Stimulated activated effector memory CD8-positive, alpha-beta T cell treated with anti-CD3 and anti-CD28 coated beads, Interleukin-12 subunit alpha, Interleukin-12 subunit beta, amount 100 ng/mL, for 72 hours (primary cell): ENCODE measurements around the gene GNGT2.
"Not testable (repeated sequence)": the region's sequence is repeated elsewhere in the genome, so short reads cannot be mapped to it uniquely, and the experiment has no call there.

ENCODE experiments used
- ATAC-seq: fragments of 150-1000 bp; cut with Tn5 transposase; 2 replicates; pipeline ENCODE4 v1.10.0; 2021
- DNase-seq, 2 donors: peaks; one replicate each; pipeline ENCODE4 v3.0.0; 2021 to 2022; ENCODE audit warnings: low spot score in 2 of 2
- H3K27ac Mint-ChIP-seq: one replicate; pipeline ENCODE4 v1.8.0; 2022; ENCODE audit warnings: mild to moderate bottlenecking, mixed read lengths
- H3K36me3 Mint-ChIP-seq: one replicate; pipeline ENCODE4 v1.8.0; 2022; ENCODE audit warnings: mild to moderate bottlenecking, mixed read lengths
- H3K4me1 Mint-ChIP-seq: one replicate; pipeline ENCODE4 v1.8.0; 2022; ENCODE audit warnings: mixed read lengths
- H3K4me3 Mint-ChIP-seq: one replicate; pipeline ENCODE4 v1.8.0; 2022; ENCODE audit warnings: mild to moderate bottlenecking, mixed read lengths
- H3K9me3 Mint-ChIP-seq: one replicate; pipeline ENCODE4 v1.8.0; 2022; ENCODE audit warnings: mixed read lengths

The GNGT2 gene

DNA sequence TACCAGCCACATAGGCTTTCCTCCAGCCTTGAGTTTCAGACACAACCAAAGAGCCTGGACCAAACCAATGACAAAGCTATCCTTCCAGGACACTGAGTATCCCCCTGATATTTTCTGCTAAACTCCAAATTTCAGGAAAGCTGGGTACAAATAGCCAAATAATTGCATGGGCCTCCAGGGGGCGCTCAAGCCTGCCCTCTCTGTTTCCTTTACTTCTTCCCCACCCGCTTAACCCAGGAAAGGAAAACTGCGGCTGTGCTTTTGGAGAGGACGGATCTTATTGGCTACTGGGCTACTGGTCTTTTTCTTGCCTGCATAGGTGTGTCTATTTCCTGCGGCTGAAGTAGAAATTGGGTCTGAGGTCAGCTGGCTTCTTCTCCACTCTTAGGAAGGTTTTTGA is 30.1 kb downstream of the GNGT2 start:
- Mint-ChIP-seq H3K4me1 (peaks cover 5% of the 10 kb centered on the region), H3K27ac (no peak overlapping the region), H3K4me3 (no peak overlapping the region), H3K9me3 (peaks cover 7% of the 10 kb centered on the region), H3K36me3 (no peaks in the 10 kb centered on the region)
- peak; percentile 53 to 81 for DNase-seq
- peak; percentile 51 for ATAC-seq

DNA sequence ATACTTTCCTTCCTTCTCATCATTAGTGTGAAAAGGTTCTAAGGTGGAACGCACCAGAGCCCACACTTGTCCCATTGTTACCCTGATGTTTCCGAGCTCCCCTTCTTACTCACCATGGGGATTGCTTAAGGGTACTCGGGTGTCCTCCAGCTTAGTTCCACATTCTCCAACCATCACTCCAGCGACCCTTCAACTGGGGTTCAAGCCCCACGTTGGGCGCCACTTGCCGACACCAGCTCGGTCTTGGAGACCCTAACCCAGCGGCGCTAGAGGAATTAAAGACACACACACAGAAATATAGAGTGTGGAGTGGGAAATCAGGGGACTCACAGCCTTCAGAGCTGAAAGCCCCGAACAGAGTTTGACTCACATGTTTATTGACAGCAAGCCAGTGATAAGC is 34.4 kb downstream of the GNGT2 start:
- H3K4me1 Mint-ChIP-seq, ATAC-seq, H3K36me3 Mint-ChIP-seq, DNase-seq, H3K4me3 Mint-ChIP-seq, H3K27ac Mint-ChIP-seq: not testable (repeated sequence)
- H3K9me3 Mint-ChIP-seq, result peaks cover 15% of the 10 kb centered on the region

DNA sequence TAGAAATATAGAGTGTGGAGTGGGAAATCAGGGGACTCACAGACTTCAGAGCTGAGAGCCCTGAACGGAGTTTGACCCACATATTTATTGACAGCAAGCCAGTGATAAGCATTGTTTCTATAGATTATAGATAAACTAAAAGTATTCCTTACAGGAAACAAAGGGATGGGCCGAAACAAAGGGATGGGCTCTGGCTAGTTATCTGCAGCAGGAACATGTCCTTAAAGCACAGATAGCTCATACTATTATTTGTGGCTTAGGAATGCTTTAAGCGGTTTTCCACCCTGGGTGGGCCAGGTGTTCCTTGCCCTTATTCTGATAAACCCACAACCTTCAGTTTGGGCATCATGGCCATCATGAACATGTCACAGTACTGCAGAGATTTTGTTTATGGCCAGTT is 39.7 kb downstream of the GNGT2 start:
- ATAC-seq, H3K36me3 Mint-ChIP-seq: not testable (repeated sequence)

DNA sequence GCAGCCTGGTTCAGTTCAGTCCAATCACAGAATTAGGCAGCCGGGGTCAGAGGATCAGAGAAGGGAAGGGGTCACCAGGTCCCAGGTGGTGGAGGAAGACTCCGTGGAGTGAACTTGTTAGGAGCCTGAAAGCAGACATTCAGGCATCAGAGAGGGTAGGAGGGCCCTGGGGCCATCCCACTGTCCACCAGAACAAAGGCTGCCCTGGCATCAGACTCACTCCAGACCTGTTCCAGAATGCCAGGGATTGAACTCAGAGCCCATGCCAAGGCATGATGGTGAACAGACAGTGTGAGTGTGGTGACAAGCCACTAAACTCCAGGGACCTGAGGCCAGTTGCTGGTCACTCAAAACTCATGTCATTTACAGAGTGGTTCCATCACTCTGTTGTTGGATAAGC is 40.2 kb downstream of the GNGT2 start:
- H3K9me3 Mint-ChIP-seq, result peaks cover 7% of the 10 kb centered on the region

More for the DNA sequence above, 39.7 kb downstream of the GNGT2 start:
- not testable (repeated sequence) for H3K9me3 Mint-ChIP-seq, H3K4me3 Mint-ChIP-seq, H3K27ac Mint-ChIP-seq, H3K4me1 Mint-ChIP-seq, DNase-seq

DNA sequence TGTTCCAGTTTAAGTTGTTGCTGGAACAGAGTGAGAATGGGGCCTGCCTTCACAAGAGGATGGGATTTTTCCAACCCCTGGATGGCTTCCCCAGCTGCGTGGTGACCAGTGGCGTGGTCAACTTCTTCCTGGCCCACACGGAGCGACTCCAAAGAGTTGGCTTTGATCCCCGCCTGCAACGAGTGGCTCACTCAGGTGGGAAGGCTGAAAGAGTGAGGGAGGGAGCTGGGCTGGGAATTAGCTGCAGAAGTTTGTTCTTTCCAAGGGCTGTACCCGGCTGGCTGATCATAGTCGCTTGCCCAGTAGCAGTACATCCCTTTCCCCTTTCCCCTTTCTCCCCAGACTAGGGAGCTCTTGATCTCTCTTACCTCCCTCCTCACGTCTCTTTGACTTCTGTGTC is 41.7 kb downstream of the GNGT2 start:
- no peak overlapping the region for H3K27ac Mint-ChIP-seq
- H3K36me3 Mint-ChIP-seq, result no peaks in the 10 kb centered on the region
- H3K4me3 Mint-ChIP-seq, result no peak overlapping the region
- no peaks in the 10 kb centered on the region for H3K4me1 Mint-ChIP-seq
- DNase-seq, result no peak
- no peak for ATAC-seq
- peaks cover 1% of the 10 kb centered on the region for H3K9me3 Mint-ChIP-seq

More for the DNA sequence above, 40.2 kb downstream of the GNGT2 start:
- H3K27ac Mint-ChIP-seq, result no peak overlapping the region
- H3K36me3 Mint-ChIP-seq, result no peaks in the 10 kb centered on the region
- ATAC-seq (no peak), DNase-seq (no peak)
- H3K4me3 Mint-ChIP-seq, result no peak overlapping the region
- no peaks in the 10 kb centered on the region for H3K4me1 Mint-ChIP-seq

DNA sequence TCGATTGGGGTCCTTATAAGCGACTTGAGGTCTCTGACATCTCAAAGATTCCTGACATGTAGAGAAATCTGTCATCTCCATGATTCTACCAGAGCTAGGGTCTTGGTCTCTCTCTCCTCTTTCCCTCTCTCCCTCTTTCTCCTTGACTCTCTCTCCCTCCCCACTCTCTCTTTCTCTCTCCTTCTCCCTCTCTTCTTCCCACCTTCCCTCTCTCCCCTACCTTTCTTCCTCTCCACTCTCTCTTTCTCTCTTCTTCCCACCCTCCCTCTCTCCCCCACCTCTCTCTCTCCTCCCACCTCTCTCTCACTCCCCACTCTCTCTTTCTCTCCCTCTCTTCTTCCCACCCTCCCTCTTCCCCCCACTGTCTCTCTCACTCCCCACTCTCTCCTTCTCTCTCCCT is 45.2 kb downstream of the GNGT2 start:
- no peaks in the 10 kb centered on the region for H3K4me1 Mint-ChIP-seq
- no peak overlapping the region for H3K4me3 Mint-ChIP-seq
- H3K27ac Mint-ChIP-seq, result no peak overlapping the region
- no peaks in the 10 kb centered on the region for H3K9me3 Mint-ChIP-seq
- ATAC-seq, result no peak
- DNase-seq, result no peak
- no peaks in the 10 kb centered on the region for H3K36me3 Mint-ChIP-seq

DNA sequence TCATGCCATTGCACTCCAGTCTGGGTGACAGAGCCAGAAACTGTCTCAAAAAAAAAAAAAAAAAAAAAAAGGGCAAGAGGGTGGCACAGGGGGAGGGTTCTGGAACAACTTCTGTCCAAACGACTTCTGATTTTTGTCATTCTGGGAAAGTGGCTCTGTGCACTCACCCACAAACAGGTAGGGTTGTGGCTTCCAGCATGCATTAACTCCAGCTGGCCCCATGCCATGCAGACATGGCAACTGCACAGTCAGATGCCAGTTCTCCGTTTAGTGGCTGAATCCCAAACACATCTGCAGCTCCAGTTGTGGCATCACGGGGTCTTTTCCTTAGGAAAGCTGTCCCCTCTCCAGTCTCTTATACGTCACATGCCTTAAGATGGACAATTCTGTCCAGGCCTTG is 47.5 kb downstream of the GNGT2 start:
- no peaks in the 10 kb centered on the region for H3K4me1 Mint-ChIP-seq
- H3K27ac Mint-ChIP-seq, result no peak overlapping the region
- no peaks in the 10 kb centered on the region for H3K9me3 Mint-ChIP-seq
- H3K4me3 Mint-ChIP-seq, result no peak overlapping the region
- DNase-seq, result no peak
- no peaks in the 10 kb centered on the region for H3K36me3 Mint-ChIP-seq
- no peak for ATAC-seq

DNA sequence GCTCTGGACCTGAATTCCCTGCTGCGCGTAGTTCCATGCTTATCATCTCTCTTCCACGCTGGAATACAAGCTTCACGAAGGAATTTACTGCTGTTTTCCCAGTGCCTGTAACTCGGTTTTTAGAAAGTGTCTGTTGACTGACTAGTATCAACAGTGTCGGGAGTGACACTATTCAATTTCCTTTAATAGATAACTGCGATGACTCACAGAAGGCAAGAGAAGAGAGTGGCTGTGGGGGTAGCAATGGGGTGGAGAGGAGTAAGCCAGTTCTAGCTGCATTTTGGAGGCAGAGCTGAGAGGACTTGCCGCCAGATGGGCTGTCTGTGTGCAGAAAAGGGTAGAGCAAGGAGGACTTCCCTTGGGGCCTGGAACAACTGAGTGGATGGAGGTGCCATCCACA is 52.6 kb downstream of the GNGT2 start:
- Mint-ChIP-seq H3K36me3 (no peaks in the 10 kb centered on the region), H3K27ac (no peak overlapping the region), H3K4me3 (no peak overlapping the region), H3K9me3 (no peaks in the 10 kb centered on the region), H3K4me1 (no peaks in the 10 kb centered on the region)
- ATAC-seq (no peak), DNase-seq (no peak)

DNA sequence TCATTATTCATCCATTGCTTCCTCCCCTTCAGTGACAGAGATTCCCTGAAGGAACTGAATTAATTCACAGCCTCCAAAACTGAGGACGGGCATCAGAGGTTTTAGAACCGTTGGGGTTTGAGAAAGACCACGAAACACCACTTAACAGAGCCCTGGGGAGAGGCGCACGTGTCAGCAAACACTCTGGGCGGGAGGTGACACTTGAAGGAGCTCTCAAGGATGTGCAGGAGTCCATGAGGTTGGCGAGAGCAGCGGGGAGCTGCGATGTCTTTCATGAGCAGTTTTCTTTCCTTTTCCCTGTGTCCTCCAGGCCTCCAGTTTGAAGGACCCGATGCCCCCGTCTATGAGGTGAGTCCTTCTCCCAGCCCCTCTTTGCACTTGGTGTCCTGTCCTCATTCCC is 54.1 kb downstream of the GNGT2 start:
- no peak for ATAC-seq
- no peaks in the 10 kb centered on the region for H3K36me3 Mint-ChIP-seq
- no peak for DNase-seq
- no peaks in the 10 kb centered on the region for H3K9me3 Mint-ChIP-seq
- no peaks in the 10 kb centered on the region for H3K4me1 Mint-ChIP-seq
- no peak overlapping the region for H3K27ac Mint-ChIP-seq
- H3K4me3 Mint-ChIP-seq, result no peak overlapping the region
